SK-N-SH (cell line): ENCODE measurements around the gene CLEC18A. TPM values are rescaled to one million over a fixed set of nuclear protein-coding genes. Genes with fewer than 3 reads are reported as not detected.

Source experiments
- CTCF ChIA-PET: fragments of 300-600, 350-600 bp; formaldehyde crosslinking; extraction: SDS; loops from one replicate; lab custom pipeline; 2021; lab: Yijun Ruan, JAX
- POLR2A ChIA-PET: fragments of 350-600 bp; sonication (Branson Sonifier 250); formaldehyde crosslinking; extraction: SDS; loops from one replicate; lab custom pipeline; 2020; ENCODE audit warnings: antibody characterized with exemption, inconsistent platforms; lab: Yijun Ruan, JAX
- DNase-seq: peaks from one replicate; pipeline ENCODE4 v3.0.0; 2012
- H2AFZ ChIP-seq: fragments of 200-600 bp; sonication (generic); 2 replicates; pipeline ENCODE4 v1.8.1; 2016; ENCODE audit warnings: antibody characterized with exemption, mild to moderate bottlenecking, low read depth
- H3F3A ChIP-seq: fragments of 200-600 bp; sonication (generic); replicated peaks from 2 replicates; pipeline ENCODE3; 2016; ENCODE audit warnings: antibody characterized with exemption, mild to moderate bottlenecking; ENCODE audit not compliant: insufficient read depth
- H3K27ac ChIP-seq, 2 experiments: fragments of 200-500 bp in 1 of 2; fragments of 200-600 bp in 1 of 2; sonication (Bioruptor generic) in 1 of 2; sonication (generic), shearing (Covaris generic) in 1 of 2; 2 replicates each; pipeline versions ENCODE4 v1.5.1 to v1.6.1; 2014 to 2016; ENCODE audit warnings: low read depth in 2 of 2, inconsistent platforms in 1 of 2, low read length in 1 of 2, mild to moderate bottlenecking in 1 of 2, mixed read lengths in 1 of 2
- H3K27me3 ChIP-seq: fragments of 200-600 bp; sonication (generic), shearing (Covaris generic); 2 replicates; pipeline ENCODE4 v1.6.1; 2016; ENCODE audit warnings: mixed run types; ENCODE audit not compliant: insufficient read depth
- H3K36me3 ChIP-seq, 2 experiments: fragments of 200-500 bp in 1 of 2; fragments of 200-600 bp in 1 of 2; sonication (Bioruptor generic) in 1 of 2; sonication (generic) in 1 of 2; replicated peaks in 1 of 2; 2 replicates each; pipeline versions ENCODE3 to v1.5.1; 2014 to 2016; ENCODE audit warnings: low read length in 1 of 2, mild to moderate bottlenecking in 1 of 2; ENCODE audit not compliant: insufficient read depth in 2 of 2, control insufficient read depth in 1 of 2
- H3K4me1 ChIP-seq, 2 experiments: fragments of 200-500 bp in 1 of 2; fragments of 200-600 bp in 1 of 2; sonication (Bioruptor generic) in 1 of 2; sonication (generic), shearing (Covaris generic) in 1 of 2; 2 replicates each; pipeline versions ENCODE4 v1.5.1 to v1.6.1; 2014 to 2016; ENCODE audit warnings: low read depth in 1 of 2, low read length in 1 of 2, mixed run types in 1 of 2; ENCODE audit not compliant: insufficient read depth in 2 of 2, control insufficient read depth in 1 of 2
- H3K4me2 ChIP-seq: fragments of 200-600 bp; sonication (generic), shearing (Covaris generic); 2 replicates; pipeline ENCODE4 v1.6.1; 2017; ENCODE audit warnings: mixed run types
- H3K4me3 ChIP-seq, 2 experiments: fragments of 200-500 bp in 1 of 2; fragments of 200-600 bp in 1 of 2; sonication (Bioruptor generic) in 1 of 2; sonication (generic), shearing (Covaris generic) in 1 of 2; 2 replicates each; pipeline versions ENCODE4 v1.5.1 to v1.8.1; 2014 to 2016; ENCODE audit warnings: low read depth in 2 of 2, inconsistent platforms in 1 of 2, low read length in 1 of 2, mild to moderate bottlenecking in 1 of 2, mixed read lengths in 1 of 2, moderate library complexity in 1 of 2
- H3K79me2 ChIP-seq: fragments of 200-600 bp; sonication (generic); 2 replicates; pipeline ENCODE4 v1.8.1; 2017; ENCODE audit warnings: mild to moderate bottlenecking; ENCODE audit not compliant: insufficient read depth
- H3K9ac ChIP-seq: fragments of 200-600 bp; sonication (generic); 2 replicates; pipeline ENCODE4 v1.6.1; 2017; ENCODE audit warnings: mixed run types
- H3K9me2 ChIP-seq: fragments of 200-600 bp; sonication (generic); 2 replicates; pipeline ENCODE4 v1.6.1; 2017; ENCODE audit warnings: mixed run types
- H3K9me3 ChIP-seq: fragments of 200-600 bp; sonication (generic); 2 replicates; pipeline ENCODE4 v1.6.1; 2017; ENCODE audit warnings: mixed run types, mild to moderate bottlenecking, moderate library complexity
- H4K20me1 ChIP-seq: fragments of 200-600 bp; sonication (generic); 2 replicates; pipeline ENCODE4 v1.6.1; 2017; ENCODE audit warnings: mild to moderate bottlenecking, mixed run types; ENCODE audit not compliant: insufficient read depth
- CHD2 ChIP-seq: fragments of 150-350 bp; IDR thresholded peaks from 2 replicates; pipeline ENCODE4 v1.6.1; 2018; ENCODE audit warnings: low read length; ENCODE audit not compliant: partially characterized antibody
- CTCF ChIP-seq: fragments of 200-600 bp; sonication (generic); IDR thresholded peaks from 2 replicates; pipeline ENCODE4 v1.6.1; 2017; ENCODE audit warnings: antibody characterized with exemption, mild to moderate bottlenecking, moderate library complexity
- EZH2phosphoT487 ChIP-seq: fragments of 200-600 bp; sonication (generic); IDR thresholded peaks from 2 replicates; pipeline ENCODE4 v1.6.1; 2017; ENCODE audit warnings: low read depth, mixed run types, mild to moderate bottlenecking, antibody characterized with exemption, moderate library complexity, borderline replicate concordance
- FOXJ3 ChIP-seq: sonication (generic); formaldehyde crosslinking; IDR thresholded peaks from 2 replicates; pipeline ENCODE4 v1.5.1; 2020; ENCODE audit warnings: mild to moderate bottlenecking, missing genetic modification reagents
- FOXM1 ChIP-seq: IDR thresholded peaks from 2 replicates; pipeline ENCODE4 v1.4.0; 2012; ENCODE audit warnings: low read depth, mild to moderate bottlenecking
- GATA2 ChIP-seq: sonication (generic); formaldehyde crosslinking; IDR thresholded peaks from 2 replicates; pipeline ENCODE4 v1.5.0; 2020; ENCODE audit warnings: mild to moderate bottlenecking, missing genetic modification reagents
- JUND ChIP-seq: IDR thresholded peaks from 2 replicates; pipeline ENCODE4 v1.4.0; 2012
- MAX ChIP-seq: IDR thresholded peaks from 2 replicates; pipeline ENCODE4 v1.4.0; 2012; ENCODE audit warnings: low read depth
- MEF2A ChIP-seq: IDR thresholded peaks from 2 replicates; pipeline ENCODE4 v1.4.0; 2012; ENCODE audit warnings: low read depth, borderline replicate concordance
- MXI1 ChIP-seq: IDR thresholded peaks from 2 replicates; pipeline ENCODE4 v1.6.1; 2012; ENCODE audit warnings: mild to moderate bottlenecking, low read depth, low read length, improper control_type of control experiment
- NFIC ChIP-seq: IDR thresholded peaks from 2 replicates; pipeline ENCODE4 v1.4.0; 2012; ENCODE audit warnings: borderline replicate concordance
- NRF1 ChIP-seq: IDR thresholded peaks from 2 replicates; pipeline ENCODE4 v1.6.1; 2012; ENCODE audit warnings: low read depth, mild to moderate bottlenecking, low read length
- RAD21 ChIP-seq: IDR thresholded peaks from 2 replicates; pipeline ENCODE4 v1.6.1; 2012; ENCODE audit warnings: mild to moderate bottlenecking, low read length
- RFX5 ChIP-seq: IDR thresholded peaks from 2 replicates; pipeline ENCODE4 v1.6.1; 2012; ENCODE audit warnings: mild to moderate bottlenecking, improper control_type of control experiment, low read length
- RXRA ChIP-seq: IDR thresholded peaks from 2 replicates; pipeline ENCODE4 v1.4.0; 2012; ENCODE audit warnings: low read depth, mild to moderate bottlenecking, borderline replicate concordance
- SMC3 ChIP-seq: IDR thresholded peaks from 2 replicates; pipeline ENCODE4 v1.6.1; 2012; ENCODE audit warnings: low read depth, low read length, improper control_type of control experiment
- TAF1 ChIP-seq: IDR thresholded peaks from 2 replicates; pipeline ENCODE4 v1.6.1; 2012; ENCODE audit warnings: low read depth, mild to moderate bottlenecking, low read length, moderate library complexity, borderline replicate concordance
- TEAD4 ChIP-seq: IDR thresholded peaks from 2 replicates; pipeline ENCODE4 v1.4.0; 2012; ENCODE audit warnings: mild to moderate bottlenecking, borderline replicate concordance; ENCODE audit not compliant: insufficient read depth
- USF1 ChIP-seq: IDR thresholded peaks from 2 replicates; pipeline ENCODE4 v1.4.0; 2012; ENCODE audit warnings: low read depth, borderline replicate concordance
- WGBS: methylation state at CpG from one replicate; pipeline ENCODE4 v1.1.6; 2017; ENCODE audit warnings: low lambda C conversion rate; 5-methylcytosine and 5-hydroxymethylcytosine counted together
- polyA plus RNA-seq, 3 experiments: library from polyadenylated mRNA; depleted of rRNA; stranded (reverse); fragments of >200 nt; gene quantifications; 2 replicates each; pipeline ENCODE4 v1.2.3, GENCODE V29; 2012

The CLEC18A gene
- polyA plus RNA-seq, 1 of the 3 experiments (the other 2 are of a cell fraction): 0.20 TPM

GRCh38 chr16:69904495-69905170 is 46.5 kb upstream of the CLEC18A start (continued):
- no peak for TF ChIP-seq CHD2

- H3K9ac ChIP-seq: no peak overlapping the region
- peaks cover 4 to 6% of the 10 kb centered on the region in 2 experiments for H3K36me3 ChIP-seq
- WGBS: 74% methylated on average over 2 of the region's 2 CpGs
- no peak for TF ChIP-seq FOXM1
- TF ChIP-seq MEF2A: no peak
- TF ChIP-seq RFX5: no peak
- no peak for TF ChIP-seq NRF1
- TF ChIP-seq CTCF: no peak
- TF ChIP-seq NFIC: no peak
- no peak for TF ChIP-seq MXI1
- TF ChIP-seq RAD21: no peak
- no peak for TF ChIP-seq SMC3
- no peak for TF ChIP-seq FOXJ3 (CRISPR knock-in tag)
- TF ChIP-seq GATA2: no peak
- TF ChIP-seq, all 33 proteins: peak for 0
- H3F3A ChIP-seq: peaks cover 5% of the 10 kb centered on the region
- H4K20me1 ChIP-seq: no peaks in the 10 kb centered on the region
- no peak overlapping the region for H3K27ac ChIP-seq
- H3K79me2 ChIP-seq: no peaks in the 10 kb centered on the region
- ChIA-PET CTCF (interaction anchor here (1.2 kb wide), 1 partner anchor 33 kb away, joined by 4 read pairs; no protein-coding TSS in a partner anchor), POLR2A (no interaction called here)
- H3K4me1 ChIP-seq: no peaks in the 10 kb centered on the region
- H3K9me3 ChIP-seq: no peaks in the 10 kb centered on the region
- no peak for DNase-seq
- no peak overlapping the region for H3K4me2 ChIP-seq
- no peaks in the 10 kb centered on the region for H3K27me3 ChIP-seq
- no peak overlapping the region for H2AFZ ChIP-seq
- H3K9me2 ChIP-seq: no peaks in the 10 kb centered on the region
- no peak overlapping the region for H3K4me3 ChIP-seq
These were observed 46.0 kb upstream of the CLEC18A start for GRCh38 chr16:69905171-69905555.

GRCh38 chr16:69906838-69907401 is 44.2 kb upstream of the CLEC18A start:
- Histone ChIP-seq H2AFZ (no peak overlapping the region), H4K20me1 (no peaks in the 10 kb centered on the region), H3F3A (no peaks in the 10 kb centered on the region), H3K27ac (no peak overlapping the region), H3K9me2 (no peaks in the 10 kb centered on the region), H3K9me3 (no peaks in the 10 kb centered on the region), H3K4me2 (no peak overlapping the region), H3K27me3 (no peaks in the 10 kb centered on the region)
- POLR2A ChIA-PET: no interaction called here
- TF ChIP-seq MXI1 (no peak), SMC3 (no peak), TAF1 (no peak), EZH2phosphoT487 (no peak), TEAD4 (no peak; the same call in 1 of the 2 replicates), RFX5 (no peak), JUND (no peak), NRF1 (no peak), USF1 (no peak), MAX (no peak), RXRA (no peak), CTCF (no peak), FOXM1 (no peak), CHD2 (no peak), MEF2A (no peak)
- TF ChIP-seq, all 33 proteins: peak for 0
- no peak overlapping the region for H3K4me3 ChIP-seq
- 91% methylated on average over 6 of the region's 6 CpGs for WGBS
- DNase-seq: no peak
- no peaks in the 10 kb centered on the region for H3K4me1 ChIP-seq
- H3K79me2 ChIP-seq: no peaks in the 10 kb centered on the region
- peaks cover 4 to 6% of the 10 kb centered on the region in 2 experiments for H3K36me3 ChIP-seq
- CTCF ChIA-PET: interaction anchor here (1.9 kb wide), 1 partner anchor 24 kb away, joined by 6 read pairs; no protein-coding TSS in a partner anchor
- no peak overlapping the region for H3K9ac ChIP-seq
